ENCODE data around the gene OR56A3. TPM values are rescaled to one million over a fixed set of nuclear protein-coding genes. Genes with fewer than 3 reads are reported as not detected.

The OR56A3 gene
- total RNA-seq, 1 donor from 2014 or later, result not detected

DNA sequence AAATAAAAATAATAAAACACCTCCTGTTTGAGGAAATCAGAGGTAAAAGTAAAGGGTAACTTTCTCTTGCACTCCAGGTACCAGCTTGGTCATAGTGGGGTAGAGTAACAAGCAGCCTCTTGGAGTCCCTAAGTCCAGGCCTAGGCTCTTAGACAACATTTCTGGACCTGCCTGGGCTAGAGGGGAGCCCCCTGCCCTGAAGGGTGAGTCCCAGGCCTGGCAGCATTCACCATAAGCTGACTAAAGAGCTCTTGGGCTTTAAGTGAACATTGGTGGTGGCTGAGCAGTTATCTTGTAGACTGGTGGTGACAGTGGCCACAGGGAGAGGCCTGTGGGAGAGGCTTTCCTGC is 18.6 kb upstream of the OR56A3 start:
- Mint-ChIP-seq H3K4me3 (ENCODE audit: unreplicated experiment) (no peak overlapping the region), H3K27me3 (ENCODE audit: unreplicated experiment) (no peaks in the 10 kb centered on the region), H3K9me3 (ENCODE audit: unreplicated experiment) (peaks cover 36% of the 10 kb centered on the region), H3K36me3 (ENCODE audit: unreplicated experiment) (no peaks in the 10 kb centered on the region), H3K27ac (ENCODE audit: unreplicated experiment) (no peak overlapping the region), H3K4me1 (ENCODE audit: unreplicated experiment) (no peaks in the 10 kb centered on the region)
- no peak for TF ChIP-seq CTCF (IDR thresholded peaks at IDR 0.05)
- no peak for DNase-seq (ENCODE audit: extremely low spot score, unreplicated experiment)

DNA sequence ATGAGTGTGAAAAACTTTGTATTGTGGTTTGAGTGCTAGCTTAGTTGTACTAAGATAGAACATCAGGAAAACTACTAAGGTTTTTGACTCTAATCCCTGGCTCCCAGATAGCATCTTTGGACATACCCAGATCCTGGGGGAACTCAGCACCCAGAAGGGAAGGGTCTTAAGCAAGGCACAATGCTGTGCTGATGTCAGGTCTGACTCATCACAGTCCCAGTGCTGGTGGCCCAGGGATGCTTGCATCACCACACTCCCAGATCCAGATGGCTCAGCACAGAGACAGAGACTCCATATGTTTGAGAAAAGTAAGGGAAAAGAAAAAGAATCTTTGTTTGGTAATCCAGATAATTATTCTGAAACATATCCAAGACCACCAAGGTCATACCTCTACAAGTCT is 18.3 kb upstream of the OR56A3 start:
- H3K4me3 Mint-ChIP-seq (ENCODE audit: unreplicated experiment), result no peak overlapping the region
- DNase-seq (ENCODE audit: extremely low spot score, unreplicated experiment), result no peak
- H3K4me1 Mint-ChIP-seq (ENCODE audit: unreplicated experiment), result no peaks in the 10 kb centered on the region

DNA sequence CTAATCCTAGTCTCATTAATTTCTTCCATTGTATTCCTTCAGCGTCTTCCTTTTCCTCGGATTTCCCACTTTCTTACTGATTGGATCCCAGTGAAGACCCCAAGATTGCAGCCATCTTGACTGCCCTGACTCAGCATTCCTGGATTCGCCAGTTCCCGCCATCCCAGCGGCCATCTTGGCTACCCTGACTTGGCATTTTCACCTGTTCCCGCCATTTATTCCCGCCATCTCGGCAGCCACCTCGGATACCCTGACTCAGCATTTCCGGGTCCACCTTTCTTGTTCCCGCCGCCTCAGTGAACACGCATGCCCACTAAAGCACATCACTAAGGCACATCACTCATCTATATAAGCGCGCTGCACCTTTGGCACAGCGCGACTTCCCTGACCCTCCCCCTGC is 13.8 kb upstream of the OR56A3 start:
- Mint-ChIP-seq H3K4me1 (ENCODE audit: unreplicated experiment) (no peaks in the 10 kb centered on the region), H3K4me3 (ENCODE audit: unreplicated experiment) (no peak overlapping the region), H3K27ac (ENCODE audit: unreplicated experiment) (no peak overlapping the region), H3K27me3 (ENCODE audit: unreplicated experiment) (no peaks in the 10 kb centered on the region), H3K9me3 (ENCODE audit: unreplicated experiment) (peaks cover 65% of the 10 kb centered on the region), H3K36me3 (ENCODE audit: unreplicated experiment) (peaks cover 2% of the 10 kb centered on the region)
- TF ChIP-seq CTCF (IDR thresholded peaks at IDR 0.05), result no peak
- DNase-seq (ENCODE audit: extremely low spot score, unreplicated experiment), result no peak

More for the DNA sequence above, 18.3 kb upstream of the OR56A3 start:
- peaks cover 37% of the 10 kb centered on the region for H3K9me3 Mint-ChIP-seq (ENCODE audit: unreplicated experiment)
- H3K27ac Mint-ChIP-seq (ENCODE audit: unreplicated experiment), result no peak overlapping the region
- H3K27me3 Mint-ChIP-seq (ENCODE audit: unreplicated experiment), result no peaks in the 10 kb centered on the region
- H3K36me3 Mint-ChIP-seq (ENCODE audit: unreplicated experiment), result no peaks in the 10 kb centered on the region
- TF ChIP-seq CTCF (IDR thresholded peaks at IDR 0.05), result no peak

DNA sequence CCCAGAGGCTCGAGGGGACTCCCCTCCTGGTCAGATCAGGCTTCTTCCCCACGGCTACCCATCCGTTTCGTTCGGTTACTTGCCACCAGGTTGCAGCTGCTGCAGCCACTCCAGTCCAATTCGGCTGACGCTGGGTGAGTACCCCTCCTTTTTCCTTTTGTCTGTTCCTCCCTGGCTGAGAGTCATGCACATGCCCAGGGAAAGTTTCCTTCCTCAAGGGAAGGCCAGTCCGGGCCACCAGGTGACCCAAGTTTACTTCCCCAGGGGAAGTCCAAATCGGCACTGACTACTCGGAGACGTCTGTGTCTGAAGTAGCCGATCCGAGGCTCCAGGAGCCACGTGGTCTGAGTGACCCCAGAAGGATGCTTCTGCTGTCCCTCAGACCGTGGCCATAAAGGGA is 13.2 kb upstream of the OR56A3 start:
- peak; percentile 78 for DNase-seq (ENCODE audit: extremely low spot score, unreplicated experiment)
- Mint-ChIP-seq H3K36me3 (ENCODE audit: unreplicated experiment) (peaks cover 2% of the 10 kb centered on the region), H3K27ac (ENCODE audit: unreplicated experiment) (no peak overlapping the region), H3K4me1 (ENCODE audit: unreplicated experiment) (no peaks in the 10 kb centered on the region), H3K27me3 (ENCODE audit: unreplicated experiment) (no peaks in the 10 kb centered on the region), H3K4me3 (ENCODE audit: unreplicated experiment) (no peak overlapping the region), H3K9me3 (ENCODE audit: unreplicated experiment) (peaks cover 69% of the 10 kb centered on the region)
- TF ChIP-seq CTCF (IDR thresholded peaks at IDR 0.05), result no peak

GRCh38 chr11:5929571-5930368 is 12.3 kb upstream of the OR56A3 start:
- Mint-ChIP-seq H3K4me1 (ENCODE audit: unreplicated experiment) (no peaks in the 10 kb centered on the region), H3K4me3 (ENCODE audit: unreplicated experiment) (no peak overlapping the region), H3K27ac (ENCODE audit: unreplicated experiment) (no peak overlapping the region), H3K36me3 (ENCODE audit: unreplicated experiment) (peaks cover 2% of the 10 kb centered on the region), H3K9me3 (ENCODE audit: unreplicated experiment) (peaks cover 62% of the 10 kb centered on the region), H3K27me3 (ENCODE audit: unreplicated experiment) (no peaks in the 10 kb centered on the region)
- TF ChIP-seq CTCF (IDR thresholded peaks at IDR 0.05), result no peak
- DNase-seq (ENCODE audit: extremely low spot score, unreplicated experiment), result peak; percentile 73
